Muscle layer of duodenum (tissue), 2 donors: ENCODE data around the gene MSRB1.
"Not testable (repeated sequence)": the region's sequence is repeated elsewhere in the genome, so short reads cannot be mapped to it uniquely, and the experiment has no call there.

Experiments used
- H3K27ac ChIP-seq: one replicate; pipeline ENCODE4 v1.7.0; 2013; ENCODE audit warnings: mild to moderate bottlenecking, low read length
- H3K27me3 ChIP-seq: one replicate; pipeline ENCODE4 v1.7.0; 2013; ENCODE audit warnings: low read depth, mild to moderate bottlenecking, control low read depth, low read length
- H3K36me3 ChIP-seq, 2 donors: one replicate each; pipeline ENCODE4 v1.7.0; 2013; ENCODE audit warnings: low read length in 2 of 2, control low read depth in 1 of 2, mild to moderate bottlenecking in 1 of 2; ENCODE audit not compliant: insufficient read depth in 2 of 2, control insufficient read depth in 1 of 2
- H3K4me1 ChIP-seq, 2 donors: one replicate each; pipeline ENCODE4 v1.7.0; 2013; ENCODE audit warnings: low read length in 2 of 2, mild to moderate bottlenecking in 2 of 2, control low read depth in 1 of 2, moderate library complexity in 1 of 2; ENCODE audit not compliant: insufficient read depth in 2 of 2, control insufficient read depth in 1 of 2
- H3K4me3 ChIP-seq, 2 donors: one replicate each; pipeline ENCODE4 v1.7.0; 2013; ENCODE audit warnings: low read length in 2 of 2, low read depth in 1 of 2, mild to moderate bottlenecking in 1 of 2
- H3K9me3 ChIP-seq, 2 donors: one replicate each; pipeline ENCODE4 v1.7.0; 2013; ENCODE audit warnings: low read length in 2 of 2, control low read depth in 1 of 2, mild to moderate bottlenecking in 1 of 2; ENCODE audit not compliant: control insufficient read depth in 1 of 2
- donor health status: healthy.

Gene MSRB1

GRCh38 chr16:1900452-1900774 is 42.6 kb downstream of the MSRB1 start:
- Histone ChIP-seq H3K4me3 (no peak overlapping the region), H3K36me3 (no peaks in the 10 kb centered on the region), H3K27ac (no peak overlapping the region), H3K4me1 (no peaks in the 10 kb centered on the region), H3K9me3 (no peaks in the 10 kb centered on the region), H3K27me3 (no peaks in the 10 kb centered on the region)

- no peaks in the 10 kb centered on the region for H3K36me3 ChIP-seq
- no peak overlapping the region for H3K27ac ChIP-seq
- no peaks in the 10 kb centered on the region for H3K4me1 ChIP-seq
- no peak overlapping the region for H3K4me3 ChIP-seq
- no peaks in the 10 kb centered on the region for H3K9me3 ChIP-seq
- no peaks in the 10 kb centered on the region for H3K27me3 ChIP-seq
These were observed 43.2 kb downstream of the MSRB1 start for GRCh38 chr16:1899641-1900451.

GRCh38 chr16:1897692-1898091 is 45.3 kb downstream of the MSRB1 start:
- not testable (repeated sequence) for H3K36me3 ChIP-seq, H3K27me3 ChIP-seq, H3K27ac ChIP-seq, H3K9me3 ChIP-seq, H3K4me3 ChIP-seq, H3K4me1 ChIP-seq

GRCh38 chr16:1895949-1896675 is 46.9 kb downstream of the MSRB1 start:
- H3K36me3 ChIP-seq = no peaks in the 10 kb centered on the region
- H3K27me3 ChIP-seq = no peaks in the 10 kb centered on the region
- H3K4me3 ChIP-seq = no peak overlapping the region
- H3K4me1 ChIP-seq = no peaks in the 10 kb centered on the region
- H3K9me3 ChIP-seq = no peaks in the 10 kb centered on the region
- H3K27ac ChIP-seq = no peak overlapping the region

GRCh38 chr16:1895068-1895467 is 47.9 kb downstream of the MSRB1 start:
- H3K27ac ChIP-seq = no peak overlapping the region
- no peaks in the 10 kb centered on the region for H3K27me3 ChIP-seq

GRCh38 chr16:1890708-1891050 is 52.3 kb downstream of the MSRB1 start:
- H3K27me3 ChIP-seq = no peaks in the 10 kb centered on the region
- H3K36me3 ChIP-seq = no peaks in the 10 kb centered on the region
- H3K4me1 ChIP-seq = no peaks in the 10 kb centered on the region
- H3K9me3 ChIP-seq = no peaks in the 10 kb centered on the region
- H3K27ac ChIP-seq = no peak overlapping the region
- H3K4me3 ChIP-seq = no peak overlapping the region

More at GRCh38 chr16:1895068-1895467, 47.9 kb downstream of the MSRB1 start:
- no peaks in the 10 kb centered on the region for H3K9me3 ChIP-seq
- H3K4me1 ChIP-seq = no peaks in the 10 kb centered on the region
- no peaks in the 10 kb centered on the region for H3K36me3 ChIP-seq
- H3K4me3 ChIP-seq = no peak overlapping the region

GRCh38 chr16:1890024-1890707 is 52.8 kb downstream of the MSRB1 start:
- H3K27ac ChIP-seq = no peak overlapping the region
- H3K27me3 ChIP-seq = no peaks in the 10 kb centered on the region
- H3K4me1 ChIP-seq = no peaks in the 10 kb centered on the region
- H3K4me3 ChIP-seq = no peak overlapping the region
- no peaks in the 10 kb centered on the region for H3K9me3 ChIP-seq
- H3K36me3 ChIP-seq = no peaks in the 10 kb centered on the region
